RPMI7951 (cell line): ENCODE data around the gene ZBTB44. TPM values are rescaled to one million over a fixed set of nuclear protein-coding genes. Genes with fewer than 3 reads are reported as not detected.

ENCODE experiments used
- DNase-seq: peaks from one replicate; pipeline ENCODE4 v3.0.0-alpha.2; 2012; ENCODE audit warnings: low read depth
- total RNA-seq: library from RNA; depleted of rRNA; stranded (reverse); fragments of >200 nt; shearing (Covaris generic); gene quantifications from 2 replicates; pipeline ENCODE4 v1.2.3, GENCODE V29; 2014

The ZBTB44 gene
- total RNA-seq, 1 experiment from 2014 or later: 19.6 TPM

DNA sequence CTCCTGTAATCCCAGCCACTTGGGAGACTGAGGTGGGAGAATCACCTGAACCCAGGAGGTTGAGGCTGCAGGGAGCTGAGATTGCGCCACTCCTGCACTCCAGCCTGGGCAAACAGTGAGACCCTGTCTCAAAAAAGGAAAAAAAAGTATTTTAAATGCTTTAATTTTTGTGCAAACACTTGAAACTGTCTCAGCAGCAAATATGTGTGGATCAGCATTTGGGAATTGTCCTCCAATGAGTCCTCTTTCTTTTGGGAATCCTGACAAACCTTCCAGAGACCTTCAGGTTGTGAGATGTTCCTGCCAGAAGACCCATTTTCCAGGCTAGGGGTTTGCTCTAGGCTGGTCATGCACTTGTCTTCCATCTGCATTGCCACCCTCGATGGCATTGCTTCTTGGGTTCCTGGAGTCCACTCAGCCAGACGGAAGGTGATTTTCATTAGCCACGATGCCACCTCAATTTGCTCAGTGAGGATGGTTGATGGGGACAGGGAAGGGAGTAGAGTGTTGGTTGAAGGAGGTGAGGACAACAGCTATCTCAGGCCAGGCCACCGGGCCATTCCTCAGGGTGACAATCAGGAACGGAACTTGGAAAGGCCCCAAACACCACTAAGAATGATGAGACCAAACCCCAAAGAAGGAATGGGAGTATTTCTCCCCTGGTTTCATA lies 99.7 kb downstream of the ZBTB44 start:
- no peak for DNase-seq

DNA sequence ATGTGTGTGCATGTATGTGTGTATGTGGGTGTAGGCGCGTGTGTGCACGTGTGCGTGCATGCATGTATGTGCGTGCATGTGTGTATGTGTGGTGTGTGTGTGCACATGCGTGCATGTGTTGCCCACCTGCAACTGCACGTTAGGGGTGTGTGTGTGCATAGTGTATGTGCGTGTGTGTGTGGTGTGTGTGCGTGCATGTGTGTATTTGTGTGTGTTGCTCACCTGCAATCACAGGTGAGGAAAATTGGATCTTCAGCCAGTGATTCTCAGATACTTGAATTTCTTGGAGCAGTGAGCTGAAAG lies 100.8 kb downstream of the ZBTB44 start:
- no peak for DNase-seq

- peak; percentile 18 for DNase-seq
These were observed 101.4 kb downstream of the ZBTB44 start for GRCh38 chr11:130213143-130213978.

DNA sequence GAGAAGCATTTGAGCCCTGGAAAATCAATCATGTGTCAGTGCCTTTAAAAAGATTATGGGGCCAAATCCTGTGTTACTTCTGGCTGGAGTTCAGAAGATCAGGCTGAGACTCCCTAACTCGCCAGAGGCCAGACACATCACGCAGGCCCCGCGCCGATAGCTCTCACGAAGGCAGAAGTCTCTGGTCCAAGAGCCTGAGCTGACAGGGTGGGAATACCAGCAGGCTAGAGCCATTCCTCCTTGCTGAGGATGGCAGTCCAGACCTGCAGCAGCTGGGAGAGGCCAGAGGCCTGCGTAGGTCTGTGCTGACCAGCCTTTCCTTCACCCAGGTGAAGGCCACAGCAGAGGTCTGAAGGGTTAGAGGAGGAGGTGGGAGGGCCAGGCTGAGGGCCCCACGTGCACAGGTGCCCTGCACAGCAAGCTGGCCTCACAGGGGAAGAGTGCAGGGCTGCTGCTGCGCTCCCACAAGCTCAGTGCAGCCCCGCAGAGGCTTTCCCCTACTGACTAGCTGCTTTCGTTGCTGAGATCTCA lies 102.2 kb downstream of the ZBTB44 start:
- DNase-seq: no peak

GRCh38 chr11:130211781-130212401 lies 102.8 kb downstream of the ZBTB44 start:
- DNase-seq: no peak

- DNase-seq: no peak
These were observed 103.6 kb downstream of the ZBTB44 start for GRCh38 chr11:130211144-130211543.

GRCh38 chr11:130209954-130210854 lies 104.5 kb downstream of the ZBTB44 start:
- DNase-seq: no peak

GRCh38 chr11:130209128-130209932 lies 105.4 kb downstream of the ZBTB44 start:
- DNase-seq: no peak

DNA sequence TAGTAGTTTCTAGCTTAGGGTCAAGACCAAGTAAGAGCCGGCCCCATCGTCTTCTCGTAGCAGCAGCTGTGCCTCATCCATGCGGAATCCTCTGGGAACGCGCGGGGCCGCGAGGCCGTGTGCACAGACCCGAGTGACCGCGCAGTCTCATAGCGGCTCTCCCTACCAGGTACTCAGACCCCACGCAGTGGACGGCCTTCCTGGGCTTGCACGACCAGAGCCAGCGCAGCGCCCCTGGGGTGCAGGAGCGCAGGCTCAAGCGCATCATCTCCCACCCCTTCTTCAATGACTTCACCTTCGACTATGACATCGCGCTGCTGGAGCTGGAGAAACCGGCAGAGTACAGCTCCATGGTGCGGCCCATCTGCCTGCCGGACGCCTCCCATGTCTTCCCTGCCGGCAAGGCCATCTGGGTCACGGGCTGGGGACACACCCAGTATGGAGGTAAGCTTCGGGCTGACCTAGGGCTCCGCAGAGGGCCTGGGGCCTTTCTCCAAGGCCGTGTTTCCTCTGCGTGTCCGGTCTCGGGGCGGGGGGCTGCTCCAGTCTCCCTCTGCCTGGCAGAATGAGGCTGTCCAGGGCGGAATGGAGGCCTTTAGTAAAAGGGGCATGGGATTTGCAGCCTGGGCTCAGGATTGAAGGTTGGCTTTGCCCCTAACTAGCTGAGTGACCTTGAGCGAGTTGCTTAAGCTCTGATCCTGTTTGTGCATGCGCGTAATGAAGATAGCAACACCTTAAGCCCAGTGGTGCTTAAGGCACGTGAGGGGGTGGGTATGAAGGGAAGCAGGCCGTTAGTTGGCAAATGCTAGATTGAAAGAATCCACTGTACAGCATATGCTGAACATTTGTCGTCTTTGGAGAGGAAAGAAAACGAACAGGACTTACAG lies 106.2 kb downstream of the ZBTB44 start:
- no peak for DNase-seq

- DNase-seq: no peak
These were observed 108.6 kb downstream of the ZBTB44 start for GRCh38 chr11:130206141-130206540.

DNA sequence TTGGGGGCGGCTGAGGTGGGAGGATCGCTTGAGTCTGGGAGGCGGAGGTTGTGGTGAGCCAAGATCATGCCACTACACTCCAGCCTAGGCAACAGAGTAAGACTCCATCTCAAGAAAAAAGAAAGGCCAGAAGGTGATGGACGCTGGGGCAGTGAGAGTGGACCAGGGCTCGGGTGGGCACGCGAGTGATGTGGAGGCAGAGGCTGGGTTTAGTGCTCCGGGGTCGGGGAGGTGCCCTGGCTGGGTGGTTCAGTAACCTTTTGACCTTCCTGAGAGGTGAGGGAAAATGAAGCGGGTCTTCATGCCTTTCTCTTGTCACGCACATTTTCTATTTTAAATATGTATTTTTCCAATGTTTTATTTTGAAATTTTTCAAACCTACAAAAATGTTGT lies 110.0 kb downstream of the ZBTB44 start:
- DNase-seq: no peak

- no peak for DNase-seq
These were observed 110.7 kb downstream of the ZBTB44 start for GRCh38 chr11:130203766-130204702.

GRCh38 chr11:130202818-130203689 lies 111.7 kb downstream of the ZBTB44 start:
- DNase-seq: no peak

GRCh38 chr11:130202009-130202817 lies 112.5 kb downstream of the ZBTB44 start:
- DNase-seq: no peak

- DNase-seq: no peak
These were observed 113.7 kb downstream of the ZBTB44 start for GRCh38 chr11:130201026-130201425.

DNA sequence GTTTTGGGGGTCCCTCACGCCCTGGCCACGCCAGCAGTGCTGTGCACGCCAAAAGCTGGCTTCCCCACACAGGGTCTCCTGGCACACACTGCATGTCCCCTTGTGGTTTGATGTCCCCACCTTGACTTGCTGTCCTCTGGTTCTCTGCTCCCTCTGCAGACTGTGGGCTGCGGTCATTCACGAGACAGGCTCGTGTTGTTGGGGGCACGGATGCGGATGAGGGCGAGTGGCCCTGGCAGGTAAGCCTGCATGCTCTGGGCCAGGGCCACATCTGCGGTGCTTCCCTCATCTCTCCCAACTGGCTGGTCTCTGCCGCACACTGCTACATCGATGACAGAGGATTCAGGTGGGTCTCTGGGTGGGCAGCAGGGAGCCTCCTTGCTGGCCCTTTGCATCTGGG lies 114.9 kb downstream of the ZBTB44 start:
- DNase-seq: no peak

DNA sequence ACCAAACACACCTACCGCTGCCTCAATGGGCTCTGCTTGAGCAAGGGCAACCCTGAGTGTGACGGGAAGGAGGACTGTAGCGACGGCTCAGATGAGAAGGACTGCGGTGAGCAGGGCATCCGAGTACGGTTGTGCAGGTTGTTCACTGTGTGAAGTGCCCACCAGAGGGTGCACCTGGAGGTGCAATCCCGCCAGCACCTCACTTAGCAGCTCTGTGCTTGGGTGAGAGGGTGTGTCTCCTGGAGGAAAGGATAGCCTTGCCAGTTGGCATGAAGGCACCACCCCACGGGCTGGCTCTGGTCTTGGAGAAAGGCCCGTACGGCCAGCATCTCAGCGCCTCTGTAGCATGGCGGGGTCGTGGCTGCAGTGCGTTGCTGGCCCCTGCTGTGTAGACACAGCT lies 115.8 kb downstream of the ZBTB44 start:
- DNase-seq: no peak
